ENCODE measurements around the gene FOXB1. TPM values are rescaled to one million over a fixed set of nuclear protein-coding genes. Genes with fewer than 3 reads are reported as not detected.

The FOXB1 gene
- total RNA-seq, 1 experiment from 2014 or later: not detected

DNA sequence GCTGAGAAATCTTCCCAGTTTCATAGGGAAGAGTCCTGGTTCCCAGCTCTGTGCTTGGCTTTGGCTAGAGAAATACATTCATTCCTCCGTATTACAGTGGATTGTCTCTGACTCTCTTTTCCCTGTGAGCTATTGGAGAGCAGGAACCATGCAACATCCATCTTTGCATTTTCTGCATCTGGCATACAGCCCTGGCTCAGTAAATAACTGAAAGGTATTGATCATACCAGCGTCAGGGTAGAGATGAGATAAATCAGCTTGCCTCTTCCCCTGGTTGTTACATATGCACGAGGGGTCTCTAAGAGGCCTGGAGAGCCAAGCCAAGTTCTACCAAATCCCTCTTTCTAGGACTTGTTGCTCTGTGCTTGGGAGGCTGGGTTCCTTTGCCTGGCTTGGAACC is 35.2 kb downstream of the FOXB1 start:
- H3K36me3 Mint-ChIP-seq (ENCODE audit: insufficient read depth, unreplicated experiment): no peaks in the 10 kb centered on the region
- H3K4me1 Mint-ChIP-seq (ENCODE audit: low read depth, unreplicated experiment): peaks cover 38% of the 10 kb centered on the region
- H3K27me3 Mint-ChIP-seq (ENCODE audit: unreplicated experiment): no peaks in the 10 kb centered on the region
- no peaks in the 10 kb centered on the region for H3K9me3 Mint-ChIP-seq (ENCODE audit: low read depth, unreplicated experiment)
- CTCF ChIA-PET: interaction anchor here (1.0 kb wide), 1 partner anchor 33 kb away, joined by 3 read pairs; no protein-coding TSS in a partner anchor
- H3K4me3 Mint-ChIP-seq (ENCODE audit: low read depth, unreplicated experiment): no peak overlapping the region
- intact Hi-C loops (cut with micrococcal nuclease; ENCODE audit: unreplicated experiment): loop anchor here (5.0 kb wide), 1 partner anchor 122 kb away; no protein-coding TSS in a partner anchor
- no TSS peak for BruUV-seq (replicated peaks)
- H3K27ac Mint-ChIP-seq (ENCODE audit: unreplicated experiment): no peak overlapping the region
- no peak for DNase-seq
- TF ChIP-seq, protein P1, sequence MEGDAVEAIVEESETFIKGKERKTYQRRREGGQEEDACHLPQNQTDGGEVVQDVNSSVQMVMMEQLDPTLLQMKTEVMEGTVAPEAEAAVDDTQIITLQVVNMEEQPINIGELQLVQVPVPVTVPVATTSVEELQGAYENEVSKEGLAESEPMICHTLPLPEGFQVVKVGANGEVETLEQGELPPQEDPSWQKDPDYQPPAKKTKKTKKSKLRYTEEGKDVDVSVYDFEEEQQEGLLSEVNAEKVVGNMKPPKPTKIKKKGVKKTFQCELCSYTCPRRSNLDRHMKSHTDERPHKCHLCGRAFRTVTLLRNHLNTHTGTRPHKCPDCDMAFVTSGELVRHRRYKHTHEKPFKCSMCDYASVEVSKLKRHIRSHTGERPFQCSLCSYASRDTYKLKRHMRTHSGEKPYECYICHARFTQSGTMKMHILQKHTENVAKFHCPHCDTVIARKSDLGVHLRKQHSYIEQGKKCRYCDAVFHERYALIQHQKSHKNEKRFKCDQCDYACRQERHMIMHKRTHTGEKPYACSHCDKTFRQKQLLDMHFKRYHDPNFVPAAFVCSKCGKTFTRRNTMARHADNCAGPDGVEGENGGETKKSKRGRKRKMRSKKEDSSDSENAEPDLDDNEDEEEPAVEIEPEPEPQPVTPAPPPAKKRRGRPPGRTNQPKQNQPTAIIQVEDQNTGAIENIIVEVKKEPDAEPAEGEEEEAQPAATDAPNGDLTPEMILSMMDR (IDR thresholded peaks at IDR 0.05; ENCODE audit: unreplicated experiment): no peak

DNA sequence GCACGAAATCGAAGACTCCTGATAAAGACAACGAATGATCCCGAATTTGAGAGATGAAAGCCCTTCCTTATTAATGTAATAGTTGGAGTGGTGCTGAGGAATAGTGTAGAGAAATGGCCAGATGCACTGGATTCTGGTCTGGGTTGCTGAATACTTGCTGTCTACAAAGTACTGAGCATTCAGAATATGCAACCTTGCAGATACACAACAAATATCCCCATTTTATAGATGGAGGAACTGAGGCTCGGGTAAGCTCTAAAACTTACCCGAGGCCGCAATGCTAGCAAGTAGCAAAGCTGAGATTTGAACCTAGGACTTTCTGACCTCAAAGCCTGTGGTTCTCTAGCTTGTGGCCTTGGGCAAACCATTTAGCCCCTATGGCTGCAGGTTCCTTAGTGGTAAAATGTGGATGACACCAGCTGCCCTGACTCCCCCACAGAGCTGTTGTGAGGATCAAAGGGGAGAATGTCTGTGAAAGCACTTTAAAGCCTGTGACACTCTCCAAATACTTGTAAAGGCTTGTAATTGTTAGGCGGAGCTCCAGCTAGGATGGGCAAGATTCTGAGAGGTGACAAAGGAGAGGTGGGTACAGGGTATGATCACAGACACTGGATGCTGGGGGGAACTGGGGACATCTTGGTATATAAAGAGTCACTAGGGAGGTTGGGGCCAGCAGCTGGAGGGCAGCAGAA is 39.8 kb downstream of the FOXB1 start:
- Mint-ChIP-seq H3K4me1 (ENCODE audit: low read depth, unreplicated experiment) (peaks cover 17% of the 10 kb centered on the region), H3K27me3 (ENCODE audit: unreplicated experiment) (no peaks in the 10 kb centered on the region), H3K4me3 (ENCODE audit: low read depth, unreplicated experiment) (no peak overlapping the region), H3K36me3 (ENCODE audit: insufficient read depth, unreplicated experiment) (no peaks in the 10 kb centered on the region), H3K9me3 (ENCODE audit: low read depth, unreplicated experiment) (no peaks in the 10 kb centered on the region), H3K27ac (ENCODE audit: unreplicated experiment) (no peak overlapping the region)
- no TSS peak for BruUV-seq (replicated peaks)
- intact Hi-C loops (cut with micrococcal nuclease; ENCODE audit: unreplicated experiment): no loop called here
- no peak for DNase-seq
- CTCF ChIA-PET: interaction anchor here (0.9 kb wide), 1 partner anchor 22 kb away, joined by 5 read pairs; no protein-coding TSS in a partner anchor
- TF ChIP-seq, protein P1 (IDR thresholded peaks at IDR 0.05; ENCODE audit: unreplicated experiment): no peak

DNA sequence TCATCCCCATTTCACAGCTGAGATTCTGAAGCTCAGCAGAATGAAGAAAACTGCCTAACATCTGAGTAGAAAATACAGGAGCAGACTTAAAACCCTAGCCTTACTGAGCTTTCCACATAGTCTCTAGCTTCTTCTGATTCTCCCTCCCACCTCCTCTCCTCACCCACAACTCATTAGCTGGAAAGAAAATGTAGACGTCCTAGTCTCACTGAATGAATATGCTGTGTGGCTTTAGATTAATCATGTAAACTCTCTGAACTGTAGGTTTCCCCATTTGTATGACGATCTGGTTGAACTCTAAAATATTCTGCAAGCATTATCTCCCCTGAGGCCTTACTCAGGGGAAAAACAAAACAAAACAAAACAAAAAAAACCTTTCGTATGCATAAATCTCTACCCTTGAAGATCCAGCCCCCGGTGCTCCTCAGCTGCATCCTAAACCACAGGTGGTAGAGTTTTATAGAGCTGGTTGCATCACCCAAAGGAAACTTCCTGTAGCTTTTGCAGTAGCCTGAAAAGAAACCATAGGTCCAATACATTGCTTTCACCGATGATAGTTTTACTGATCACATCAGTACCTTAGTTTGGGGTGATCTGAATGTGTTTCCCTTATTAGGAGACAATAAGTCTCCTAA is 40.6 kb downstream of the FOXB1 start:
- H3K4me1 Mint-ChIP-seq (ENCODE audit: low read depth, unreplicated experiment): peaks cover 15% of the 10 kb centered on the region
- no peaks in the 10 kb centered on the region for H3K27me3 Mint-ChIP-seq (ENCODE audit: unreplicated experiment)
- no peak overlapping the region for H3K4me3 Mint-ChIP-seq (ENCODE audit: low read depth, unreplicated experiment)
- BruUV-seq (replicated peaks): no TSS peak
- peaks cover 1% of the 10 kb centered on the region for H3K9me3 Mint-ChIP-seq (ENCODE audit: low read depth, unreplicated experiment)
- no peaks in the 10 kb centered on the region for H3K36me3 Mint-ChIP-seq (ENCODE audit: insufficient read depth, unreplicated experiment)
- no peak for DNase-seq
- H3K27ac Mint-ChIP-seq (ENCODE audit: unreplicated experiment): no peak overlapping the region
- intact Hi-C loops (cut with micrococcal nuclease; ENCODE audit: unreplicated experiment): no loop called here
- CTCF ChIA-PET: no interaction called here
- TF ChIP-seq, protein P1 (IDR thresholded peaks at IDR 0.05; ENCODE audit: unreplicated experiment): no peak

DNA sequence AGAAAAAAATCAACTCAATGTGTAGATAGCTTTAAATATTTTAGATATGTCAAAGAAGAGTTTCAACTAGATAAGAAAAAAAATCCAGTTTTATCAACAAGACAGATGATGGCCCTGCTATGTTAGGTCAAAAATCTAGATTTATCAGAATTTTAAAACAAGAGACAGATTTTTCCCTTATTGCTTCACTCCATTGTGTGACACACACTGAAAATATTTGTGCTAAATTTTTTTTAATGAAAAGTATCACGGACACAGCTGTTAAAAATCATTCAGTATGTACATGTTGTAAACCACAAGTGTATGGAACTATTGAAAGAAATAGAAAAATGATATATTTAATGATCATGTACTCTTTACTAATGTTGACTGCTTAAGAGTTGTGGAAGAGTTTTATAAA is 43.6 kb downstream of the FOXB1 start:
- Mint-ChIP-seq H3K4me1 (ENCODE audit: low read depth, unreplicated experiment) (no peaks in the 10 kb centered on the region), H3K4me3 (ENCODE audit: low read depth, unreplicated experiment) (no peak overlapping the region), H3K36me3 (ENCODE audit: insufficient read depth, unreplicated experiment) (no peaks in the 10 kb centered on the region), H3K27ac (ENCODE audit: unreplicated experiment) (no peak overlapping the region), H3K9me3 (ENCODE audit: low read depth, unreplicated experiment) (peaks cover 2% of the 10 kb centered on the region), H3K27me3 (ENCODE audit: unreplicated experiment) (no peaks in the 10 kb centered on the region)
- CTCF ChIA-PET: interaction anchor here (0.6 to 0.8 kb wide), 3 partner anchors 23 to 1443 kb away, joined by 3 to 4 read pairs (median 3); no protein-coding TSS in a partner anchor
- no peak for DNase-seq
- intact Hi-C loops (cut with micrococcal nuclease; ENCODE audit: unreplicated experiment): no loop called here
- BruUV-seq (replicated peaks): no TSS peak
- TF ChIP-seq, protein P1 (IDR thresholded peaks at IDR 0.05; ENCODE audit: unreplicated experiment): no peak

Data from Calu3 (cell line).